ENCODE data around the gene ROM1. TPM values are rescaled to one million over a fixed set of nuclear protein-coding genes. Genes with fewer than 3 reads are reported as not detected.
"Not testable (repeated sequence)": the region's sequence is repeated elsewhere in the genome, so short reads cannot be mapped to it uniquely, and the experiment has no call there.

ROM1 gene
- total RNA-seq, 1 donor from 2014 or later: 1.1 TPM

DNA sequence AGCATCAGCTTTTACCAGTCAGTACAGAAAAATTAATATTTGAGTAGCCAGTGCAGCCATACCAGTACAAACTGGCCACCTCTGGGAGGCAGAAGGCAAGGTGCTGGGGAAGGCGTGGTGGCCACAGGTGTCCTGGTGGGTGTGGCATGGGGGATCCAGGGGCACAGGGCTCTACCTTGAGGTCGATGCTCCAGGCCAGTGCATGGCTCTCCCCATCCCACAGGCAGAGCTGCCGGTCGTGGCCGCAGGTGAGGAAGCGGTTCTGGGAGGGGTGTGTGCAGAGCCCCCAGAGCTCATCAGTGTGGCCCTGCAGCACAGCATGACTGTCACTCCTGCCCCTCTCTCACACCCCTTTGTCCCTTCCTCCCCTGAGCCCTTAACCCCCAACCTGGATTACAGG lies 7.6 kb upstream of the ROM1 start:
- intact Hi-C loops (cut with micrococcal nuclease): no loop called here

GRCh38 chr11:62605902-62606301 lies 7.2 kb upstream of the ROM1 start:
- intact Hi-C loops (cut with micrococcal nuclease): no loop called here

- intact Hi-C loops (cut with micrococcal nuclease): no loop called here
Observed at GRCh38 chr11:62607714-62608113, 5.3 kb upstream of the ROM1 start.

GRCh38 chr11:62608776-62609175 lies 4.3 kb upstream of the ROM1 start:
- intact Hi-C loops (cut with micrococcal nuclease): no loop called here

DNA sequence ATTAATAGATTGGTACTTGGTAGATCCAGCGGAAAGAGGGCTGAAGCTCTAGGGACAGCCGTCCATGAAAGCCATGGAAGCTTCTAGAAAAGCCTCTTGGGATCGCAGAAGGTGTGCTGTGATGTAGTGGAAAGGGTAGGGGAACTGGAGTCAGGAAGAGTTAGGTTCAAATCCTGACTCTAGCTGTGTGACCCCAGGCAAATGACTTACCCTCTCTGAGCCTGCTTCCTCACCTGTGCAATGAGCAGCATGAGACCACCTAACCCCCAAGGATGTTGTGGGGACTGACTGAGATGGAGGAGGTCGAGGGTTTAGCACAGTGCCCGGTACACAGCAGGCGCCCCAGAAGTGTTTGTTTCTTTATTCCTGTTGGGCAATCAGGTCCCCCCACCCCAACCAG lies 2.7 kb upstream of the ROM1 start:
- intact Hi-C loops (cut with micrococcal nuclease): loop anchor here (5.0 kb wide), 1 partner anchor 162 kb away; the partner anchor contains the start of gene TAF6L

GRCh38 chr11:62610814-62611704 lies 2.0 kb upstream of the ROM1 start:
- intact Hi-C loops (cut with micrococcal nuclease): loop anchor here (5.0 kb wide), 1 partner anchor 161 kb away; the partner anchor contains the start of gene TAF6L

GRCh38 chr11:62611705-62612365 lies 1.2 kb upstream of the ROM1 start:
- intact Hi-C loops (cut with micrococcal nuclease): loop anchor here (1.0 to 5.0 kb wide), 7 partner anchors 11 to 160 kb away; partner anchors contain the start of genes C11orf98, CSKMT, GANAB and MTA2

DNA sequence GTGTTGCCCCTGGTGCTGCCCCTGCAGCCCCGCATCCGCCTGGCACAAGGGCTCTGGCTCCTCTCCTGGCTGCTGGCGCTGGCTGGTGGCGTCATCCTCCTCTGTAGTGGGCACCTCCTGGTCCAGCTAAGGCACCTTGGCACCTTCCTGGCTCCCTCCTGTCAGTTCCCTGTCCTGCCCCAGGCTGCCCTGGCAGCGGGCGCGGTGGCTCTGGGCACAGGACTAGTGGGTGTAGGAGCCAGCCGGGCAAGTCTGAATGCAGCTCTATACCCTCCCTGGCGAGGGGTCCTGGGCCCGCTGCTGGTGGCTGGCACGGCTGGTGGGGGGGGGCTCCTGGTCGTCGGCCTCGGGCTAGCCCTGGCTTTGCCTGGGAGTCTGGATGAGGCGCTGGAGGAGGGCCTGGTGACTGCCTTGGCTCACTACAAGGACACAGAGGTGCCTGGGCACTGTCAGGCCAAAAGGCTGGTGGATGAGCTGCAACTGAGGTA lies 278 bp downstream of the ROM1 start:
- intact Hi-C loops (cut with micrococcal nuclease): loop anchor here (1.0 to 5.0 kb wide), 4 partner anchors 9 to 159 kb away; partner anchors contain the start of genes C11orf98, CSKMT and TAF6L

GRCh38 chr11:62614275-62614674 lies 1.2 kb downstream of the ROM1 start:
- intact Hi-C loops (cut with micrococcal nuclease): loop anchor here (5.0 kb wide), 1 partner anchor 158 kb away; the partner anchor contains the start of gene TAF6L

GRCh38 chr11:62615521-62615920 lies 2.5 kb downstream of the ROM1 start:
- intact Hi-C loops (cut with micrococcal nuclease): no loop called here

GRCh38 chr11:62616957-62617356 lies 3.9 kb downstream of the ROM1 start:
- intact Hi-C loops (cut with micrococcal nuclease): not testable (repeated sequence)

DNA sequence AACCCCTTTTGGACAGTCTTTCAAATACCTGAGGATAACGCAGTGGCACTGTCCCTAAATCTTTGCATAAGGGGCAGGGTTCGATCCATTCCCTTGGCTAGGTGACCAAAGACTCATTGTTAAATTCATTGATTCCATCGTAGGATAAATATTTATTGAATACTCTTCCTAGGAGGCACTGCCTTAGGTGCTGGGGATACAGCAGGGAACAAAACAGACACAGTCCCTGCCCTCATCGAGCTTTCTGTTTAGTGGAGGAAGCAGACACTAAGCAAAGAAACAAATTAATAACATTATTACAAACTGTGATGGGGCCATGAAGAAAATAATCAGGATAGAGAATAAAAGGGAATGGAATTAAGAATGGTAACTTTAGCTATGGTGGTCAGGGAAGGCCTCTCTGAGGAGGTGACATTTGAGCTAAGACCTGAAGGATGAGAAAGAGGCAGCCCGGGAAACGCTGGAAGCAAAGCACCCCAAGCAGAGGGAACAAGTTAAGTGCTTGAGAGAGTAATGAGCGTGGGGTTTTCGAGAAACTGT lies 8.0 kb downstream of the ROM1 start:
- intact Hi-C loops (cut with micrococcal nuclease): no loop called here

GRCh38 chr11:62621567-62622470 lies 8.8 kb downstream of the ROM1 start, which contains the start of gene B3GAT3:
Gene B3GAT3 (minus strand): TSS chr11:62621986. CDS start chr11:62621947, 39 bp downstream.
- intact Hi-C loops (cut with micrococcal nuclease): loop anchor here (1.0 kb wide), 9 partner anchors 9 to 87 kb away; partner anchors contain the start of genes C11orf98, CSKMT, GANAB and INTS5

GRCh38 chr11:62622476-62623089 lies 9.5 kb downstream of the ROM1 start:
- intact Hi-C loops (cut with micrococcal nuclease): loop anchor here (1.0 kb wide), 9 partner anchors 9 to 87 kb away; partner anchors contain the start of genes C11orf98, CSKMT, GANAB and INTS5

DNA sequence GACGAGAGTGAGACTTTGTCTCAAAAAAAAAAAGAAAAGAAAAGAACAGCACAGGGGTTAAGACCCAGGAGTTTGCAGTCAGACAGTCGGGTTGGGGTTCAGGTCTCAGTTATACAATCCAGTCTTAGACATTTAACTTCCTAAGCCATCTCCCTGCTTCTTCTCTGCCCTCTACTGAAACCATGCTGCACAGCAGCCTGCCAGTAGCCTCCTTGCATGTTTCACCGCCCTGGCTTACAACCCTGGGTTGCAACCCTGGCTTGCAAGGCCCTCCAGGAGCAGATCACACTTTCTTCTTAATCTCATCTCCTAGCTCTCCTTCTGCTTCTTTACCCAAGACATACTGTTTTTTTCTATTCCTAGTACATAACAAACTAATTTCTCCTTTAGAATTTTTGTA lies 14.7 kb downstream of the ROM1 start:
- intact Hi-C loops (cut with micrococcal nuclease): no loop called here

GRCh38 chr11:62632492-62632891 lies 19.4 kb downstream of the ROM1 start:
- intact Hi-C loops (cut with micrococcal nuclease): no loop called here

DNA sequence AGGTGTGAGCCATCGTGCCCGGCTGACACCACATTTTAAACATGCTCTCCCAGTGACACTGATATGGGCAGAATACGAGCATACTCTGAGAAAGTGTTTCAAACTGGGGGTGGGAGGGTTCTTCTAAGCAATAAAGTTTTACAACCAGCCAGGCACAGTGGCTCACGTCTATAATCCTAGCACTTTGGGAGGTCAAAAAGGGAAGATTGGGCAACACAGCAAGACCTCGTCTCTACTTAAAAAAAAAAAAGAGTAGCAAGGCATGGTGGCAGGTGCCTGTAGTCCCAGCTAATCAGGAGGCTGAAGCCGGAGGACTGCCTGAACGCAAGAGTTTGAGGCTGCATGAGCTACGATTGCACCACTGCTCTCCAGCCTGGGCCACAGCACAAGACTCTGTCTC lies 31.2 kb downstream of the ROM1 start:
- intact Hi-C loops (cut with micrococcal nuclease): no loop called here

- intact Hi-C loops (cut with micrococcal nuclease): loop anchor here (1.0 kb wide), 1 partner anchor 8 kb away; the partner anchor contains the start of gene INTS5
Observed at GRCh38 chr11:62645671-62645945, 32.6 kb downstream of the ROM1 start.

GRCh38 chr11:62645946-62646824 lies 33.1 kb downstream of the ROM1 start, which contains the start of gene GANAB:
Gene GANAB (minus strand): TSS chr11:62646613. CDS start chr11:62646599, 14 bp downstream.
- intact Hi-C loops (cut with micrococcal nuclease): loop anchor here (1.0 to 2.0 kb wide), 14 partner anchors 7 to 853 kb away; partner anchors contain the start of genes C11orf98, CSKMT, EML3 and FEN1

Measured in T-helper 1 cell treated with Interleukin-12 subunit alpha and Interleukin-12 subunit beta and Interleukin-4 antibody, amounts not matched to agents 30 ng/mL and 1 ng/mL, for 36 hours (primary cell).